HFF-Myc (cell line): ENCODE results near the gene CARD11.

ENCODE experiments used
- DNase-seq: peaks from one replicate; pipeline ENCODE4 v3.0.0-alpha.2; 2011; ENCODE audit warnings: low read depth; ENCODE audit errors: extremely low read depth
- H3K4me3 ChIP-seq: replicated peaks from 2 replicates; pipeline ENCODE4 v1.5.1; 2011; ENCODE audit warnings: low read depth, mild to moderate bottlenecking, control low read depth, low read length
- CTCF ChIP-seq: IDR thresholded peaks from 2 replicates; pipeline ENCODE4 v1.5.1; 2012; ENCODE audit warnings: mild to moderate bottlenecking, low read depth, low read length, control low read depth; ENCODE audit errors: missing control alignments

Gene CARD11

GRCh38 chr7:2859952-2860351 lies 183.7 kb downstream of the CARD11 start:
- DNase-seq, result no peak
- no peak for TF ChIP-seq CTCF
- H3K4me3 ChIP-seq, result no peak overlapping the region

DNA sequence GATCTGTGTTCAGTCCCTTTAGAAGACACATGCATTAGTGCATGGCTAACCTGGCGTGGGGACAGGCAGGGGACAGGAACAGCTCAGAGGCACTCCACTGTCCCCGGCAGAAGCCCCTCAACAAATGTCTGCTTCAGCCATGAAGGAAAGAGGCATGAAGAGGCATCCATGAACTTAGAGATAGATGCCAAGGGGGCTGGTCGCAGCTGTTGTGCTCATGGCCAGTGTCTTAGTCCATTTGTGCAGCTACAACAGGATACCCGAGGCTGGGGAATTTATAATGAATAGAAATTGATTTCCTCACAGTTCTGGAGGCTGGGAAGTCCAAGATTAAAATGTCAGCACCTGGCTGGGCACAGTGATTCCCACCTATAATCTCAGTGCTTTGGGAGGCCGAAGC lies 185.0 kb downstream of the CARD11 start:
- TF ChIP-seq CTCF, result no peak
- no peak for DNase-seq
- no peak overlapping the region for H3K4me3 ChIP-seq

DNA sequence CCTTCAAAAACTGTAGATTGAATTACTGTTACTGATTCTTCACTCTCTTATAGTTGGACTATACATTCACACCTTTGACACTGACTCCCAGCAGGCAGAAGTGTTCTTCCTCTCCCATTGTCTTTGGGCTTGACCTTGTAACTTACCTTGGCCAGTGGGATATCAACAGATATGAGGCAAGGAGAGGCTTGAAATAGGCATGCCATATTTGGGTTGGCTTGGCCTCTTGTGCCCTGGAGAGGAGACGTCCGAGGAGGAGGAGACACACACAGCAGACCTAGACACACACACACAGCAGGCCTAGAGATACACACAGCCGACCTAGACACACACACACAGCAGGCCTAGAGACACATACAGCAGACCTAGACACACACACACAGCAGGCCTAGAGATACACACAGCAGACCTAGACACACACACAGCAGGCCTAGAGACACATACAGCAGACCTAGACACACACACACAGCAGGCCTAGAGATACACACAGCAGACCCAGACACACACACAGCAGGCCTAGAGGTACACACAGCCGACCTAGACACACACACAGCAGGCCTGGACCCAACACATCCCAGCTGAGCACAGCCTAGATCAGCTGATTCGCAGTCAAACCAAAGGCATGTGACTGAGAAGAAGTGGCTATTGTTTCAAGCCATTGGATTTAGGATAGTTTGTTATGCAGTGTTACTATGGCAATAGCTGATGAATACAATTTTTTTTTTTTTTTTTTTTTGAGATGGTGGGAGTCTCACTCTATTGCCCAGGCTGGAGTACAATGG lies 187.1 kb downstream of the CARD11 start:
- no peak for TF ChIP-seq CTCF
- H3K4me3 ChIP-seq, result no peak overlapping the region
- DNase-seq, result no peak
